Breast epithelium (tissue), 3 donors: Measurements from ENCODE around the gene FAM200C.

ENCODE experiments used
- CTCF ChIP-seq, 3 donors: fragments of 450-650 bp; IDR thresholded peaks; one replicate each; pipeline ENCODE4 v1.5.1; 2016 to 2017; ENCODE audit warnings: antibody characterized with exemption in 3 of 3, mild to moderate bottlenecking in 3 of 3, moderate library complexity in 3 of 3
- POLR2AphosphoS5 ChIP-seq, 3 donors: sonication (generic); formaldehyde crosslinking; IDR thresholded peaks; one replicate each; pipeline ENCODE4 v1.6.1; 2017; ENCODE audit warnings: antibody characterized with exemption in 3 of 3

- TF ChIP-seq CTCF (IDR thresholded peaks at IDR 0.05) (no peak), POLR2AphosphoS5 (IDR thresholded peaks at IDR 0.05) (no peak)
Measured at GRCh38 chr5:160357861-160358411, 41.9 kb downstream of the FAM200C start.
